ENCODE data around the gene TINCR.

DNA sequence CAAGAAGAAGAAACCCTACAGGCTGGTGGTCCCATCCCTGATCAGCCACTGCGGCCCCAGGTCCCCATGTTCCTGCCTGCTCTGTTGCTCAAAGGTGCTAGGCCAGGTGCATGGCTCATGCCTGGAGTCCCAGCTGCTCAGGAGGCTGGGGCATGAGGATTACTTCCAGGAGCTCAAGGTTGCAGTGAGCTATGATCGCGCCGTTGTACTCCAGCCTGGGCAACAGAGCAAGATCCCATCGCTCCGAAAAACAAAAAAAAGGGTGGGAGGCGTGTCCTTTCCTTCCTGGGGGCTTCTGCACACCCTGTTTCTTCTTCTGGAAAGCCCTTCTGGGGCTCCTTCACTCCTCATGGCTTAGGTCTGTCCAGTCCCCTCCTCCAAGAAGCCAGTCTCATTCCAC is 11.9 kb upstream of the TINCR start:
- TF ChIP-seq, protein P1, sequence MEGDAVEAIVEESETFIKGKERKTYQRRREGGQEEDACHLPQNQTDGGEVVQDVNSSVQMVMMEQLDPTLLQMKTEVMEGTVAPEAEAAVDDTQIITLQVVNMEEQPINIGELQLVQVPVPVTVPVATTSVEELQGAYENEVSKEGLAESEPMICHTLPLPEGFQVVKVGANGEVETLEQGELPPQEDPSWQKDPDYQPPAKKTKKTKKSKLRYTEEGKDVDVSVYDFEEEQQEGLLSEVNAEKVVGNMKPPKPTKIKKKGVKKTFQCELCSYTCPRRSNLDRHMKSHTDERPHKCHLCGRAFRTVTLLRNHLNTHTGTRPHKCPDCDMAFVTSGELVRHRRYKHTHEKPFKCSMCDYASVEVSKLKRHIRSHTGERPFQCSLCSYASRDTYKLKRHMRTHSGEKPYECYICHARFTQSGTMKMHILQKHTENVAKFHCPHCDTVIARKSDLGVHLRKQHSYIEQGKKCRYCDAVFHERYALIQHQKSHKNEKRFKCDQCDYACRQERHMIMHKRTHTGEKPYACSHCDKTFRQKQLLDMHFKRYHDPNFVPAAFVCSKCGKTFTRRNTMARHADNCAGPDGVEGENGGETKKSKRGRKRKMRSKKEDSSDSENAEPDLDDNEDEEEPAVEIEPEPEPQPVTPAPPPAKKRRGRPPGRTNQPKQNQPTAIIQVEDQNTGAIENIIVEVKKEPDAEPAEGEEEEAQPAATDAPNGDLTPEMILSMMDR (IDR thresholded peaks at IDR 0.05): no peak
- no peak for TF ChIP-seq ZFX (IDR thresholded peaks at IDR 0.05; ENCODE audit: borderline replicate concordance)
